GM12891 (cell line): ENCODE measurements around the gene DESI1.

Experiments used
- PAX5 ChIP-seq: IDR thresholded peaks from 2 replicates; pipeline ENCODE4 v1.6.1; 2011; ENCODE audit warnings: low read length, moderate library complexity, mild to moderate bottlenecking; ENCODE audit not compliant: insufficient read depth, severe bottlenecking
- POLR2A ChIP-seq: IDR thresholded peaks from 2 replicates; pipeline ENCODE4 v1.6.1; 2011; ENCODE audit warnings: low read depth, low read length, control low read depth
- POLR2AphosphoS5 ChIP-seq: IDR thresholded peaks from 2 replicates; pipeline ENCODE4 v1.6.1; 2011; ENCODE audit warnings: low read depth, low read length, control low read depth
- SPI1 ChIP-seq: IDR thresholded peaks from 2 replicates; pipeline ENCODE4 v1.6.1; 2011; ENCODE audit warnings: low read depth, low read length, control low read depth
- TAF1 ChIP-seq: IDR thresholded peaks from 2 replicates; pipeline ENCODE4 v1.6.1; 2011; ENCODE audit warnings: low read depth, low read length, control low read depth

GRCh38 chr22:41598891-41599635 is 21.8 kb downstream of the DESI1 start:
- TF ChIP-seq POLR2A: no peak
- no peak for TF ChIP-seq POLR2AphosphoS5
- TF ChIP-seq SPI1: no peak
- TF ChIP-seq TAF1: no peak
- TF ChIP-seq PAX5: no peak
